Measurements from ENCODE around the gene GSTO2.

The GSTO2 gene

DNA sequence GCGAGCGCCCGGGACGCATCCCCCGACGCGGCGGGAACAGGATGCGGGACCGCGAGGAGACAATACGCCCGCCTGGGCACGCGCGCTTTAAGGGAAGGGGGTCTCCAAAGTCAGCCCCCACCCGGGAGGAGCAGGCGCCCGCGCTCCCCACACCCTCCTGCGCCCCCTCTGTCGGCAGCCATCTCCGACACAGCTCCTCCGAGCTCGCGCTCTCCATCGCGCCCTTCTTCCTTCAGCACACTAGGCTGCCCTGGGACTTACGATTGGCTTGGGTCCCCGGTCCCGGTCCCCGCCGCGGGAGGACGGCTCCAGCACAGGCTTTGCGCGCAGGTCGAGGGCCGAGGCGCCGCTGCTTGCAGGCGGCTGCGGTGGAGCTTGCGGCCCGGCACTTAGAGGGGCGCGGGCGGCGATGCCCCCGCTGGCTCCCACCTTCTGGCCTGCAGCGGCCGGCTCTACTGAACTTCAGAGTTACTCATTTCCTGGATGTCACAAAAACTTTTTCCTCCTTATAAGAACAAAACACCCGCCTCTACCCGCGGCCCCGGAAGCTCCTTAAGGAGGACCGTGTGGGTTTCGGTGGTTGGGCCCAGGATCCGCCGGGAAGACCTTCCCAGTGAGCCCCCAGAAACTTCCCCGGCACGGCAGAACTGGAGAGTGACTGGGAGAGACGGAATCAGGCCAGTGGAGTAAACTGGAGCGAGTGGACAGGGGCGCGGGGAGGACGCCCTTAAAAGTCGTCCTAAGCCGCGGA lies 69.2 kb downstream of the GSTO2 start, which contains the start of gene ITPRIP:
ITPRIP (minus strand) TSS at position 481 of the 751 bp plus-strand sequence. CDS start 22,414 bp downstream, outside the sequence.
- Histone ChIP-seq H3K36me3 (ENCODE audit: control insufficient read depth, insufficient read depth, low read length, severe bottlenecking) (no peaks in the 10 kb centered on the region), H3K9ac (ENCODE audit: low read length) (peak within 1 kb of the TSS; percentile 93), H3K9me3 (ENCODE audit: control insufficient read depth, low read length) (no peaks in the 10 kb centered on the region), H3K4me1 (ENCODE audit: control insufficient read depth, insufficient read depth, low read length) (peaks cover 27% of the 10 kb centered on the region), H3K4me3 (ENCODE audit: low read length) (peak within 1 kb of the TSS; percentile 92), H3K27me3 (replicated peaks; ENCODE audit: control insufficient read depth, insufficient read depth, low read length) (no peaks in the 10 kb centered on the region)
- DNase-seq (ENCODE audit: low read depth), result peak; percentile 86

DNA sequence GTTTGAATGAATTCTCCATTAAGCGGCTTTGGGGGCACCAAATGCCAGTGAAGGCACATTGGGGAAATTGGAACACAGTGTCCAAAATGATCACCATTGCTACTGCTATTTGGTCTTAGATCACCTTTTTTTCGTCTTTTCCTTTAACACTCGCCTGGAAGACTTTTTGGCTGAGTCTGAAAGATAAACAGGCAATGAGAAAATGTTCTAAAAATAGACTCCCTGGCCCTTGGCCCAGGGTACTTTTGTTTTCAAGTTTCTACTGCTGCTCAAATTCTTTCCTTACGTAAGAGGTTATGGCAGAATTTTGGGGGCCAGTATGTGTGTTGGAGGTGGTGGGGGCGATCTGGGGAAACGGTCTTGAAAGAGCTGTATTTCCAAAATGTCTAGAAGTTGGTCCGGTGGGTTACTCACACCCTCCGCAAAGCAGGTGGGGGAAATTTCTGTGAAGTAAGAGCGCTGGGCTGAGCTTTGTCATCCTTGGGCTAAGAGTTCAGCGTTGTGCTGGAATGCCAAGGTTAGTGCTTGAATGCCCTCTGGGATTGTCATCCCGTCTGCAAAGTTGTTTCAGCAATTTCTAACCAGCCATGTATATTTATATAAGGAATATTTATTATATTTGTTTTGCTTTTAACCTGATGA lies 70.6 kb downstream of the GSTO2 start:
- Histone ChIP-seq H3K36me3 (ENCODE audit: control insufficient read depth, insufficient read depth, low read length, severe bottlenecking) (no peaks in the 10 kb centered on the region), H3K4me1 (ENCODE audit: control insufficient read depth, insufficient read depth, low read length) (peaks cover 30% of the 10 kb centered on the region), H3K4me3 (ENCODE audit: low read length) (peak overlapping the region; percentile 92), H3K9me3 (ENCODE audit: control insufficient read depth, low read length) (no peaks in the 10 kb centered on the region), H3K27me3 (replicated peaks; ENCODE audit: control insufficient read depth, insufficient read depth, low read length) (no peaks in the 10 kb centered on the region), H3K9ac (ENCODE audit: low read length) (peak overlapping the region; percentile 93)
- DNase-seq (ENCODE audit: low read depth), result peak; percentile 87

DNA sequence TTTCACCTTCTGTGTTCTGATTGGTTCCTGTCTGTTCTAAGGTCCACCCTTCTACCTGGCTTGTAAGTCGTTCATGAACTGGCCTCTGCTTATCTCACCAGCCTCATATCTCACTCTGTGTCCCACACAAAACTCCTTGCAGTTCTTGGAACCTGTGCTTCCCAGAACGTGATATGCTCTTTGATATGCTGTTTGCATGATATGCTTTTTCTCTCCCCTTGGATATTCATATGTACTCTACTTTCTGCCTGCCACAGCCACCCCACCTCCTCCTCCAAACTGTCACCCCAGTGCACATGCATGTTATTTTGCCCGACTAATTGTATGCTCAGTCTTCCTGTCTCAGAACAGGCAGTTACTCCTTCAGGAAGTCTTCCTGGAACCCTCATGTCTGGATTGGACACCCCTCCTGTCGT lies 71.1 kb downstream of the GSTO2 start:
- DNase-seq (ENCODE audit: low read depth), result no peak
- H3K27me3 ChIP-seq (replicated peaks; ENCODE audit: control insufficient read depth, insufficient read depth, low read length), result no peaks in the 10 kb centered on the region
- H3K4me3 ChIP-seq (ENCODE audit: low read length), result no peak overlapping the region
- peaks cover 30% of the 10 kb centered on the region for H3K4me1 ChIP-seq (ENCODE audit: control insufficient read depth, insufficient read depth, low read length)
- H3K9ac ChIP-seq (ENCODE audit: low read length), result peak overlapping the region; percentile 6
- no peaks in the 10 kb centered on the region for H3K36me3 ChIP-seq (ENCODE audit: control insufficient read depth, insufficient read depth, low read length, severe bottlenecking)
- H3K9me3 ChIP-seq (ENCODE audit: control insufficient read depth, low read length), result no peaks in the 10 kb centered on the region

DNA sequence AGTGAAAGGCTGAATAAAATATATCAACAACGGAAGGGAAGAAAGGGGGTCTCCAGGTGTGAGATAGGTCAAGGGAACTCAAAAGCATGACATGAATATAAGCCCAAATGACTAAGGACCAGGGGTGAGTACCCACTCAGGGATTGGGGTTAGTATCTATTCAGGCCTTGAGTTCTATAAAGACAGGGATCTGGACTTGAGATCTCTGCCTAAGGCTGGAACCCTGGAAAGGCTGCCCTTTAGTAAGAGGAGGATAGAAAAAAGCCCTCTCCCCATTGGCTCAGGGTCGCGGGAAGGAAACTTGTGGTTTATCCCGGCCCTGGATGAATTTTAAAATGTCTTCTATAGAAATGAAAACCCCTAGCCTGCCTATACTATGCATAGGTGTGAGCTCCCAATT lies 71.7 kb downstream of the GSTO2 start:
- no peaks in the 10 kb centered on the region for H3K27me3 ChIP-seq (replicated peaks; ENCODE audit: control insufficient read depth, insufficient read depth, low read length)
- peak overlapping the region; percentile 6 for H3K9ac ChIP-seq (ENCODE audit: low read length)
- no peaks in the 10 kb centered on the region for H3K9me3 ChIP-seq (ENCODE audit: control insufficient read depth, low read length)
- H3K4me1 ChIP-seq (ENCODE audit: control insufficient read depth, insufficient read depth, low read length), result peaks cover 30% of the 10 kb centered on the region
- H3K4me3 ChIP-seq (ENCODE audit: low read length), result no peak overlapping the region
- no peak for DNase-seq (ENCODE audit: low read depth)
- no peaks in the 10 kb centered on the region for H3K36me3 ChIP-seq (ENCODE audit: control insufficient read depth, insufficient read depth, low read length, severe bottlenecking)

DNA sequence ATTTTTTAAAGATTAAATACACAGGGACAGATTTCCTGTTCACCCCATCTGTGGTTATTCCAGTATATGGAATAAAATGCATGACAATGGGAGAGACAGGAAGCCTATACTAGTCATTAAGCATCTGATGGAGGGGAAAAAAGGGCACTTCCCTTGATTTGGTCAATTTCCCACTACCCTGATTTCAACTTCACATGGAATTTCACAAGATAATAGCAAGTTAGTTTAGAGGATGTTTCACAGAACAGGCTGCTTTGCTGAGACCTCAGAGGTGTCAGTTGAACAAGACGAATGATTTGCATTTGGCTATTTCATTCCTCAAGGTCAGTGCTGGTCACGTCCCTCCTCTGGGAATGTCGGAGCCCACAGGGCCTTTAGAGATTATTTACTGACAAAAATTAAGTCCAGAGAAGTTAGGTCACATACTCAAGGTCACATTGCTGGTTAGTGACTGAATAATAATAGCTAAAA lies 74.0 kb downstream of the GSTO2 start:
- H3K9me3 ChIP-seq (ENCODE audit: control insufficient read depth, low read length), result no peaks in the 10 kb centered on the region
- DNase-seq (ENCODE audit: low read depth), result no peak
- no peak overlapping the region for H3K4me3 ChIP-seq (ENCODE audit: low read length)
- no peaks in the 10 kb centered on the region for H3K27me3 ChIP-seq (replicated peaks; ENCODE audit: control insufficient read depth, insufficient read depth, low read length)
- no peak overlapping the region for H3K9ac ChIP-seq (ENCODE audit: low read length)
- no peaks in the 10 kb centered on the region for H3K36me3 ChIP-seq (ENCODE audit: control insufficient read depth, insufficient read depth, low read length, severe bottlenecking)
- peaks cover 21% of the 10 kb centered on the region for H3K4me1 ChIP-seq (ENCODE audit: control insufficient read depth, insufficient read depth, low read length)

DNA sequence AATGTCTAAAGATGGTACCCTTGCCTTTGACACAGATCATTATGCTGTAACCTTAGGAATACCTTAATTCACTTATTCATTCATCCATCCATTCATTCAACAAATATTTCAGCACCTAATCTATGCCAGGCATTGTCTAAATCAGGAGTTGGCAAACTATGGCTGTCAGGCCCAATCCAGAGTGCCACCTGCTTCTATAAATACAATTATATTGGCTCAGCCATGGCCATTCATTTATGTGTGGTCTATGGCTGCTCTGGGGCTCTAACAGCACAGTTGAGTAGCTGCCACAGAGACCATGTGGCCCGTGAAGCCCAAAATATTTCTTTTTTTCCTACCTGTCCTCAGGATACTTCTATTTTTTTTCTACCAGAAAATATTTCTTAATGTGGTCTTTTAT lies 75.2 kb downstream of the GSTO2 start:
- Histone ChIP-seq H3K36me3 (ENCODE audit: control insufficient read depth, insufficient read depth, low read length, severe bottlenecking) (no peaks in the 10 kb centered on the region), H3K9ac (ENCODE audit: low read length) (no peak overlapping the region), H3K4me1 (ENCODE audit: control insufficient read depth, insufficient read depth, low read length) (peaks cover 18% of the 10 kb centered on the region), H3K27me3 (replicated peaks; ENCODE audit: control insufficient read depth, insufficient read depth, low read length) (no peaks in the 10 kb centered on the region), H3K9me3 (ENCODE audit: control insufficient read depth, low read length) (no peaks in the 10 kb centered on the region), H3K4me3 (ENCODE audit: low read length) (no peak overlapping the region)
- DNase-seq (ENCODE audit: low read depth), result no peak

DNA sequence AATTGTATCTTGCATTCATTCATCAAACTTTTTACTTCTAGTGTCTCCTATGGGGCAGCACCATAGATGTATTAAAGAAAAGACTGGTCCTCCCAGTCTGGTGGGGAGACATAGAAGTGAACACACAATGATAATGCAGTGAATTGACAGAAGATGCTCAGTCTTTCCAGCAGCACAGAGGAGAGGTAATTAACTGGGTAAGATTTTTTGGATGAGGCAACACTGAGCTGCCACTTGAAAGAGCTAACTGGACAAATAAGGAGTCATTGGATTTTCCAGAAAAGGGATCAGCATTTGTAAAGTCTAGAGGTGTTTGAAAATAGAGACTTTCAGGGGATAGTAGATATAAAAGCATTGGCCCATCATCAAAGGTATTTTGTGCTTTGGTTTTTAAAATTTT lies 76.5 kb downstream of the GSTO2 start:
- no peaks in the 10 kb centered on the region for H3K9me3 ChIP-seq (ENCODE audit: control insufficient read depth, low read length)
- no peak overlapping the region for H3K4me3 ChIP-seq (ENCODE audit: low read length)
- H3K36me3 ChIP-seq (ENCODE audit: control insufficient read depth, insufficient read depth, low read length, severe bottlenecking), result no peaks in the 10 kb centered on the region
- DNase-seq (ENCODE audit: low read depth), result no peak
- peaks cover 16% of the 10 kb centered on the region for H3K4me1 ChIP-seq (ENCODE audit: control insufficient read depth, insufficient read depth, low read length)
- H3K9ac ChIP-seq (ENCODE audit: low read length), result no peak overlapping the region
- H3K27me3 ChIP-seq (replicated peaks; ENCODE audit: control insufficient read depth, insufficient read depth, low read length), result no peaks in the 10 kb centered on the region

DNA sequence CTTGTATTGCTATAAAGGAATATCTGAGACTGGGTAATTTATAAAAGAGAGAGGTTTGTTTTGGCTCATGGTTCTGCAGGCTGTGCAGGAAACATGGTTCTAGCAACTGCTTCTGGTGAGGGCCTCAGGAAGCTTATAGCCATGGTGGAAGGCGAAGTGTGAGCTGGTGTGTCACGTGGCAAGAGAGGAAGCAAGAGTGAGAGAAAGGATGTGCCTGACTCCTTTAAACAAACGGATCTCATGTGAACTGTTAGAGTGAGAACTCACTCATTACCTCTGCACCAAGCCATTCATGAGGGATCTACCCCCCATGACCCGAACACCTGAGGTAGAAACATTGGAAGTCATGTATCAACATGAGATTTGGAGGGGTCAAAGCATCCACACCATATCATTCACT lies 77.0 kb downstream of the GSTO2 start:
- H3K4me3 ChIP-seq (ENCODE audit: low read length), result no peak overlapping the region
- peaks cover 20% of the 10 kb centered on the region for H3K4me1 ChIP-seq (ENCODE audit: control insufficient read depth, insufficient read depth, low read length)
- H3K9me3 ChIP-seq (ENCODE audit: control insufficient read depth, low read length), result no peaks in the 10 kb centered on the region
- H3K36me3 ChIP-seq (ENCODE audit: control insufficient read depth, insufficient read depth, low read length, severe bottlenecking), result no peaks in the 10 kb centered on the region
- DNase-seq (ENCODE audit: low read depth), result no peak
- H3K9ac ChIP-seq (ENCODE audit: low read length), result no peak overlapping the region
- no peaks in the 10 kb centered on the region for H3K27me3 ChIP-seq (replicated peaks; ENCODE audit: control insufficient read depth, insufficient read depth, low read length)

DNA sequence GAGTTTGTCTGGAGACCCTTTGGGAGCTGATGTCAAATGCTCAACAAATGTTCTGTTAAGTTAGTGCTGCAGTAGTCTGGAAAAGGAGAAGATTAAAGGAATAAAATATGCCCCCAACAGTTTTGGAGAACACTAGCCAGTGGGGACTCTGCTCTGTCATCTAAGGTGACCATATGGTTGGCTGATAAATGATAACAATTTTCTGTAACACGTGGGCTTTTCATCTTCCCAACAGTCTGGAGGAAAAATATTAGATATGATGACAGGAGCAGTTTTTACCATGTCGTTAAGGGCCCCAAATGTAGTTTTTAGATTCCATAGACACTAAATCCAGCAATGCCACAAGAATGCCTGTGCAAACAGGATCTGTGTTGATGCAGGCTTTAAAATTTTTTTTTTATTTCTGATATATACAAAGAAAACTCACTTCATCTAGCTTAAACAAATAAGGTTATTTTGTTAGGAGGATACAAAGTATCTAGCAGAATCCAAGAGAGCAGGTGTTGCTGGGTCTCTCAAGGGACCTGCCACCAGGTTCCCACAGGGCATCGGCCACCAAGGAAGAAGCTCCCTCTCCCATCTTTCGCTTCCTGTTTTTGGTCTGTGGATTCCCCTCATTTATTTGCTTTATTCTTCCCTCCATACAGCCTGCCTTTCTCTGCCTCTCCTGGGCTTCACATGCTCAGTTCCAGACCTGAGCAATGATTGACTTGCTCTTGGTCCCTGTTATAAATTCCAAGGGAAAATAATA lies 78.5 kb downstream of the GSTO2 start:
- H3K36me3 ChIP-seq (ENCODE audit: control insufficient read depth, insufficient read depth, low read length, severe bottlenecking), result no peaks in the 10 kb centered on the region
- no peaks in the 10 kb centered on the region for H3K27me3 ChIP-seq (replicated peaks; ENCODE audit: control insufficient read depth, insufficient read depth, low read length)
- no peak overlapping the region for H3K4me3 ChIP-seq (ENCODE audit: low read length)
- DNase-seq (ENCODE audit: low read depth), result no peak
- H3K9me3 ChIP-seq (ENCODE audit: control insufficient read depth, low read length), result no peaks in the 10 kb centered on the region
- no peak overlapping the region for H3K9ac ChIP-seq (ENCODE audit: low read length)
- peaks cover 35% of the 10 kb centered on the region for H3K4me1 ChIP-seq (ENCODE audit: control insufficient read depth, insufficient read depth, low read length)

DNA sequence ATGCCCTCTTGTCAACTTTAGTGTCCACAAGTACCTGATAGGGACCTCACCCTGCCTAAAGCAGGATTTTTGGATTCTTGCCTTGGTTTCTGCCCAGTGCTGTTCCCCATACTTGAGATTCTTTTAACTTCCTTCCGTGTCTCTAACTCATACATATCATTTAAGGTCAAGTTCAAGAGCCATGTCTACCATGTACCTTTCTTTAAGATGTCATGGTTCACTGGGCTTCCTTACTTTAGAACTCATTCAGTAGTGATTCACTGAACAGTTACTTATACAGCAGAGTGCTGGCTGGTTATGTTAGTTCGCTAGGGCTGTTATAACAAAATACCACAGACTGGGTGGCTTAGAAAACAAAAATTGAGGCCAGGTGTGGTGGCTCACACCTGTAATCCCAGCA lies 79.6 kb downstream of the GSTO2 start:
- Histone ChIP-seq H3K4me1 (ENCODE audit: control insufficient read depth, insufficient read depth, low read length) (peaks cover 30% of the 10 kb centered on the region), H3K9me3 (ENCODE audit: control insufficient read depth, low read length) (no peaks in the 10 kb centered on the region), H3K27me3 (replicated peaks; ENCODE audit: control insufficient read depth, insufficient read depth, low read length) (no peaks in the 10 kb centered on the region), H3K9ac (ENCODE audit: low read length) (no peak overlapping the region), H3K36me3 (ENCODE audit: control insufficient read depth, insufficient read depth, low read length, severe bottlenecking) (no peaks in the 10 kb centered on the region), H3K4me3 (ENCODE audit: low read length) (no peak overlapping the region)
- DNase-seq (ENCODE audit: low read depth), result no peak

DNA sequence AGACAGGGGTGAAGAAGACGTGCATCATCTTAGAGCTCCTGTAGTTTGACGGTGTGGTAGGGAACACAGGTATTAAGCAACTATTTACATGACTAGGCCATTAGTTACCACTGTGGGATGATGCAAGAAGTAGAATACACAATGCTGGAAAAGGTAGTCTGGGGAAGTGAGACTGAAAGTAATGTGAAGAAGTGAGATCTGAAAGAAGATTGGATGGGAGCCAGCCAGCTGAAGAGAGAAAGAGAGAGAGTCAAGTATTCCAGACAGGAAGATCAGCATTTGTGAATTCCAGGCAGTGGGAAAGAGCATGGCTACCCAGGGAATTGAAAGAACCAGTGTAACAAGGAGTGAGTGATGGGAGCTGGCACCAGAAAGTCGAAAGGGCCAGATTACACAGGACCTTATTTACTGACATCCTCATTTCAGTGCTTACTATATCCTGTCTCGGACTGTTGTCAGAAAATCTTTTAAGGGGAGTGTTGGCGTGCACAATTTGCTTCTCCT lies 80.7 kb downstream of the GSTO2 start:
- no peaks in the 10 kb centered on the region for H3K36me3 ChIP-seq (ENCODE audit: control insufficient read depth, insufficient read depth, low read length, severe bottlenecking)
- H3K9ac ChIP-seq (ENCODE audit: low read length), result no peak overlapping the region
- DNase-seq (ENCODE audit: low read depth), result peak; percentile 44
- H3K27me3 ChIP-seq (replicated peaks; ENCODE audit: control insufficient read depth, insufficient read depth, low read length), result no peaks in the 10 kb centered on the region
- H3K4me3 ChIP-seq (ENCODE audit: low read length), result peak overlapping the region; percentile 60
- peaks cover 34% of the 10 kb centered on the region for H3K4me1 ChIP-seq (ENCODE audit: control insufficient read depth, insufficient read depth, low read length)
- H3K9me3 ChIP-seq (ENCODE audit: control insufficient read depth, low read length), result no peaks in the 10 kb centered on the region

Data from adipocyte (in vitro differentiated cells).